Bronchus fibroblast of lung (primary cell): ENCODE measurements around the gene ESAM. TPM values are rescaled to one million over a fixed set of nuclear protein-coding genes. Genes with fewer than 3 reads are reported as not detected.

ENCODE experiments used
- total RNA-seq: library from RNA; depleted of rRNA; stranded (reverse); fragments of >200 nt; gene quantifications from 2 replicates; pipeline ENCODE4 v1.2.3, GENCODE V29; 2015

Gene ESAM
- total RNA-seq = under 0.01 and 0.17 TPM in 2 replicates

GRCh38 chr11:124762105-124762623, at the start of gene ESAM:
Gene ESAM (minus strand): TSS chr11:124762290. CDS start chr11:124762154, 136 bp downstream.

GRCh38 chr11:124800226-124800929, 38.3 kb upstream of the ESAM start, which contains the start of gene MSANTD2:
Gene MSANTD2 (minus strand): TSS chr11:124800406. CDS start chr11:124800380, 26 bp downstream.

GRCh38 chr11:124751741-124752470, 10.2 kb downstream of the ESAM start, which contains the start of gene VSIG2:
Gene VSIG2 (minus strand): TSS chr11:124752255. CDS start chr11:124752137, 118 bp downstream.

GRCh38 chr11:124739479-124740276, 22.4 kb downstream of the ESAM start, which contains the start of gene NRGN:
Gene NRGN (plus strand): TSS chr11:124739942. CDS start chr11:124740085, 143 bp downstream.

Other genes with a start within 250 kb of the ESAM start
- gene OR8B12, start 218.6 kb downstream of the ESAM start, total RNA-seq = not detected in 2 replicates
- not detected in 2 replicates for gene OR8A1, start 192.3 kb downstream of the ESAM start, total RNA-seq
- not detected in 2 replicates for gene PANX3, start 150.9 kb downstream of the ESAM start, total RNA-seq
- gene TBRG1, start 139.4 kb downstream of the ESAM start, total RNA-seq = 18.5 and 20.5 TPM in 2 replicates
- gene SIAE, start 88.6 kb downstream of the ESAM start, total RNA-seq = 9.4 and 10.9 TPM in 2 replicates
- 25.2 and 33.1 TPM in 2 replicates for gene SPA17, start 88.4 kb downstream of the ESAM start, total RNA-seq
- gene NRGN, start 22.3 kb downstream of the ESAM start, total RNA-seq = 6.6 and 7.1 TPM in 2 replicates
- gene VSIG2, start 10.0 kb downstream of the ESAM start, total RNA-seq = 0.17 and 0.74 TPM in 2 replicates
- 6.5 and 7.1 TPM in 2 replicates for gene MSANTD2, start 38.1 kb upstream of the ESAM start, total RNA-seq
- 31.7 and 37.8 TPM in 2 replicates for gene ROBO3, start 103.1 kb upstream of the ESAM start, total RNA-seq
- gene ROBO4, start 135.6 kb upstream of the ESAM start, total RNA-seq = 2.2 and 2.7 TPM in 2 replicates
- gene HEPN1, start 157.0 kb upstream of the ESAM start, total RNA-seq = not detected in 2 replicates
- gene HEPACAM, start 173.8 kb upstream of the ESAM start, total RNA-seq = under 0.01 TPM in 1 of 2 replicates, not detected in the other
- gene CCDC15, start 191.9 kb upstream of the ESAM start, total RNA-seq = 3.4 and 4.0 TPM in 2 replicates